GM19395 (cell line): ENCODE measurements around the gene RNF103.
"Not testable (repeated sequence)": the region's sequence is repeated elsewhere in the genome, so short reads cannot be mapped to it uniquely, and the experiment has no call there.

Experiments used
- ATAC-seq: cut with Tn5 transposase; IDR thresholded peaks from one replicate; pipeline ENCODE4 v1.9.1; 2021; ENCODE audit warnings: mild to moderate bottlenecking, moderate library complexity; ENCODE audit not compliant: unreplicated experiment

RNF103 gene, protein sequence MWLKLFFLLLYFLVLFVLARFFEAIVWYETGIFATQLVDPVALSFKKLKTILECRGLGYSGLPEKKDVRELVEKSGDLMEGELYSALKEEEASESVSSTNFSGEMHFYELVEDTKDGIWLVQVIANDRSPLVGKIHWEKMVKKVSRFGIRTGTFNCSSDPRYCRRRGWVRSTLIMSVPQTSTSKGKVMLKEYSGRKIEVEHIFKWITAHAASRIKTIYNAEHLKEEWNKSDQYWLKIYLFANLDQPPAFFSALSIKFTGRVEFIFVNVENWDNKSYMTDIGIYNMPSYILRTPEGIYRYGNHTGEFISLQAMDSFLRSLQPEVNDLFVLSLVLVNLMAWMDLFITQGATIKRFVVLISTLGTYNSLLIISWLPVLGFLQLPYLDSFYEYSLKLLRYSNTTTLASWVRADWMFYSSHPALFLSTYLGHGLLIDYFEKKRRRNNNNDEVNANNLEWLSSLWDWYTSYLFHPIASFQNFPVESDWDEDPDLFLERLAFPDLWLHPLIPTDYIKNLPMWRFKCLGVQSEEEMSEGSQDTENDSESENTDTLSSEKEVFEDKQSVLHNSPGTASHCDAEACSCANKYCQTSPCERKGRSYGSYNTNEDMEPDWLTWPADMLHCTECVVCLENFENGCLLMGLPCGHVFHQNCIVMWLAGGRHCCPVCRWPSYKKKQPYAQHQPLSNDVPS

GRCh38 chr2:86623494-86624266, at the start of gene RNF103:
TSS of gene RNF103 (minus strand) at chr2:86623865. CDS start at chr2:86622886, 979 bp downstream.
- peak; percentile 80 for ATAC-seq

GRCh38 chr2:86673011-86673410, 49.3 kb upstream of the RNF103 start:
- ATAC-seq, result no peak

DNA sequence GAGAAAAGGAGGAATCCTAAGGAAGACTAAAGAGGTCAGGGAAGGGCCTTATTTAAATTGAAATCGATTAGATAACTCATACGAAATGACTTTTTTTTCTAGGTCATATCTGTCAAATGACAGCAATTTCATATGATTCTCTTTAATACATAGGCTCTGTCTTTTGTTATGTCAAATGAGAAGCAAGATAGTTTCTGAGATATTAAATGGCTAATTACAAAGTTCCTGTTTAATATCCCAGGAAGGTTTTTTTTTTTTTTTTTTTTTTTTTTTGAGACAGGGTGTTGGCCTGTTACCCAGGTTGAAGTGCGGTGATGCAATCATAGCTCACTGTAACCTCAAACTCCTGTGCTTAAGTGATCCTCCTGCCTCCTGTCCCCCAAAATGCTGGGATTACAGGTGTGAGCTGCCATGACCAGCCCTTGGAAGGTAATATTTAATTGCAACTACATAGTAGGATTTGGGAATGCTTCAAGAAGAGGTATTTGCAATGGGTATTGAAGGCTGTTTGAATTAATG, 48.4 kb upstream of the RNF103 start:
- no peak for ATAC-seq

GRCh38 chr2:86671337-86671981, 47.8 kb upstream of the RNF103 start:
- ATAC-seq, result no peak

DNA sequence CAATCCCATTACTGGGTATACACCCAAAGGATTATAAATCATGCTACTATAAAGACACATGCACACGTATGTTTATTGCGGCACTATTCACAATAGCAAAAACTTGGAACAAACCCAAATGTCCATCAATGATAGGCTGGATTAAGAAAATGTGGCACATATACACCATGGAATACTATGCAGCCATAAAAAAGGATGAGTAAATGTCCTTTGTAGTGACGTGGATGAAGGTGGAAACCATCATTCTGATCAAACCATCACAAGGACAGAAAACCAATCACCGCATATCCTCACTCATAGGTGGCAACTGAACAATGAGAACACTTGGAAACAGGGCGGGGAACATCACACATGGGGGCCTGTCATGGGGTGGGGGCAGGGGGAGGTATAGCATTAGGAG, 45.7 kb upstream of the RNF103 start:
- not testable (repeated sequence) for ATAC-seq

- no peak for ATAC-seq
Measured at GRCh38 chr2:86661333-86661732, 37.7 kb upstream of the RNF103 start.

GRCh38 chr2:86650188-86650587, 26.5 kb upstream of the RNF103 start:
- ATAC-seq, result no peak

- no peak for ATAC-seq
Measured at GRCh38 chr2:86649119-86649947, 25.7 kb upstream of the RNF103 start.

DNA sequence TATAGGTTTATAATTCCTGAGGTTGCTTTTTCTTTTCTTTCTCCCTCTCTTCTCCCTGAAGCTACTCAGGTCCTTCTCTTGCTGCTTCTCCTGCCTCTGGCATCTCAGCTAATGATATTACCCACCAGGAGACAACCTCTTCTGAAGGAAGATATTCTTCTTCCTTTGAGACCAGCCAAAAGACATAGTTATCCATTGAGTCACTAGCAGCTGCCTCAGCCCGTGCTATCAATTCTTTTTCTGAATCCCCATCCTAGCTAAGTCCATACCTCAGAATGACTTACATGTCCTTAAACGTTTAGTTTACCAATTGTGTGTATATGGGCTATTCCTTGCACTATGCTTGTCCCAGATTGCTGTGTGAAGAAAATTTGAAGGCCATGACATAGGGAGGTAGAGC, 25.0 kb upstream of the RNF103 start:
- no peak for ATAC-seq

DNA sequence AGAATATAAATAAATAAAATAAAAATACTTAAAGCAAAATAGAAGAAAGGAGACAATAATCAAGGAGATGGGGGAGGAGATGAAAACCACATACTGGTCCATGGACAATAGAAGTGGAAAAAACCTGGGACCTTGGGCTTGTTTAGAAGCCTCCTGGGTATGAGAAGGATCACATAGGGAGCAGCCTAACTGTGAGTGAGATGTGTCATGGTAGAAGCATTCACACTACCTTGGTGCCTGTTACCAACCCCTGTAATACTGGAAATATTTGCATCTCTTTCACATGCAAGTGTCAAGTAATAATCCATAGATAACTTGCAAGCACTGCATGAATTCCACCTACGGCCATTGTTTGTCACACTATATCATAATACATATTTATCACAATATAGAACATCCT, 23.2 kb upstream of the RNF103 start:
- ATAC-seq, result no peak

DNA sequence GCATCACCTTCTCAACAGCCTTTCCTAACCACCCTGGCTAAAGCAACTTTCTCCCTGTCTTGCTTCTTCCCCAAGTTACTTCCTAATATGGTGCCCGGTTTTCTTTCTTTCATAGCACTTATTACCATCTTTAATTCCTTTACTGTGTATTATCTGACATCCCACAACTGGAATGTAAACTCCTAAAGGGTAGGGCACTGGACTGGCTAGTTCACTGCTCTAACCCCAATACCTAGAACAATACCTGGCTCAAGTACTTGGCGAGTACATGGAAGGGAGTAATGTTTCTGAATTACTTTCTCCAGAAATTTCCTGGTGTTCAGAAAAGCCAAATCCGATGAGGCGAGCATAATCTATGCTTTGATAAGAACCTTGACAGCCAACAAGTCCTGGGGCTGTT, 22.7 kb upstream of the RNF103 start:
- no peak for ATAC-seq

DNA sequence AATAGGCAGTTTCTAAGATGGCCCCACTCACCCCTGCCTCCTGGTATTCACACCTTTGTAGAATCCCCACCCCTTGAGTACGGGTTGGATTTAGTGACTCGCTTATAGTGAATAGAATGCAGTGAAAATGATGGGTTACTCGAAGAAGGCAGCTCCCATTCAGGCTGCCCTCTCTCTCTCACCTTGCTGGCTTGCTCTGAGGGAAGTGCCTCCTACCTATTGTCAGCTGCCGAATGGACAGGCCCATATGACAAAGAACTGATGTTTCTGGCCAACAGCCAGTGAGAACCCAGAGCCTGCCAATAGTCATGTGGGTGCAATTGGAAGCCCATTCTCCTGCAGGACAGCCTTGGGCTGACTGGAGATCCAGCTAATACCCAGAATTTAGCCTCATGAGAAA, 22.1 kb upstream of the RNF103 start:
- ATAC-seq, result no peak

GRCh38 chr2:86638712-86639111, 15.0 kb upstream of the RNF103 start:
- ATAC-seq, result no peak

- ATAC-seq, result no peak
Measured at GRCh38 chr2:86636842-86637241, 13.2 kb upstream of the RNF103 start.

- ATAC-seq, result no peak
Measured at GRCh38 chr2:86634352-86634751, 10.7 kb upstream of the RNF103 start.

GRCh38 chr2:86633155-86633651, 9.5 kb upstream of the RNF103 start:
- ATAC-seq, result no peak

DNA sequence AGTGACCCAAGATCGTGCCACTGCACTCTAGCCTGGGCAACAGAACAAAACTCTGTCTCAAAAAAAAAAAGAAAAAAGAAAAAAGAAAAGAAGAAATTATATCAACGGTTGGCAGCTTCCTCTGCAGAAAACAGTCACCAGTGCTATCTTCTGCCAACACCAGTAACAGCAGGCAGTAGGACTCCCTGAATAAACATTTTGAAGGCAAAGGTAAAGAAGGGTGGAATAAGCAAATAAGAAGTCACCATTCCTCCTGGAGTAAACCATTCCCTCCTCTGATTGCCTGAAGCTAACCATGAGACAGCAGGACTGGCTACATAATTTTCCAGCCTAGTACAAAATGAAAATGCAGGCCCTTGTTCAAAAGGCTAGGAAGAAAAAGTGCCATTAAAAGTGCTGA, 9.0 kb upstream of the RNF103 start:
- ATAC-seq, result no peak

DNA sequence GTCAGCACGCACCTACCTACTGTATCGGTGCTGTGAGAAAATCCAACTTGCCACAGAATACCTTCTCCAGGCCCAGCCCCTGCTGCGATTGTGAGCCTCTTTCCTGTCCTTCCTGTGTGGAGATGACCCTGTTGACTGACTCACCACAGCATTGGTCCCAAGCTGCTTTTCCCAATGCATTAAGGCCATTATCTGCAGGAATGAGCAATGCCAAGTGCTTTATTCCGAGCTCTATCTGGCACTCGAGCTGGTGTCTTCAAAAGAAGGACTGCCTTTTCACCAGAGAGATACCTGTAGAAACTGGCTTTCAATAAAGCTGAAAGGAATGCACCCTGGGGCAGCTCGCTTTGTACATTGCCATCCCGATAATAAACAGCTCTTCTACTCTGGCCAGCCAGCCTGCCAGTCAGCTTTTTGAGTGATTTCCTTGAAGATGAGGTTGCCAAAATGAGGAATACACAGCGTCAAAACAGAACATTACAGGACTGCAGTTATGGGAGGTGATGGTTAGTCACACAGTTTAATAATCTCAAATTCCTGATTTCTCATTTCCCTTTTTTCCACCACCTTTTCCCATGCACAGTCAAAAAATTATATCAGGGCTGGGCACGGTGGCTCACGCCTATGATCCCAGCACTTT, 8.3 kb upstream of the RNF103 start:
- ATAC-seq, result no peak

GRCh38 chr2:86628091-86628522, 4.4 kb upstream of the RNF103 start:
- peak; percentile 37 for ATAC-seq
